Activated CD4-positive, CD25-positive, alpha-beta regulatory T cell treated with anti-CD3 and anti-CD28 coated beads, Interleukin-2, amount 50 U/mL, for 16 hours (primary cell): ENCODE results near the gene LSM7.
"Not testable (repeated sequence)": the region's sequence is repeated elsewhere in the genome, so short reads cannot be mapped to it uniquely, and the experiment has no call there.

Source experiments
- DNase-seq: peaks from one replicate; pipeline ENCODE4 v3.0.0-alpha.2; 2020; ENCODE audit warnings: low read depth, low spot score

Gene LSM7

DNA sequence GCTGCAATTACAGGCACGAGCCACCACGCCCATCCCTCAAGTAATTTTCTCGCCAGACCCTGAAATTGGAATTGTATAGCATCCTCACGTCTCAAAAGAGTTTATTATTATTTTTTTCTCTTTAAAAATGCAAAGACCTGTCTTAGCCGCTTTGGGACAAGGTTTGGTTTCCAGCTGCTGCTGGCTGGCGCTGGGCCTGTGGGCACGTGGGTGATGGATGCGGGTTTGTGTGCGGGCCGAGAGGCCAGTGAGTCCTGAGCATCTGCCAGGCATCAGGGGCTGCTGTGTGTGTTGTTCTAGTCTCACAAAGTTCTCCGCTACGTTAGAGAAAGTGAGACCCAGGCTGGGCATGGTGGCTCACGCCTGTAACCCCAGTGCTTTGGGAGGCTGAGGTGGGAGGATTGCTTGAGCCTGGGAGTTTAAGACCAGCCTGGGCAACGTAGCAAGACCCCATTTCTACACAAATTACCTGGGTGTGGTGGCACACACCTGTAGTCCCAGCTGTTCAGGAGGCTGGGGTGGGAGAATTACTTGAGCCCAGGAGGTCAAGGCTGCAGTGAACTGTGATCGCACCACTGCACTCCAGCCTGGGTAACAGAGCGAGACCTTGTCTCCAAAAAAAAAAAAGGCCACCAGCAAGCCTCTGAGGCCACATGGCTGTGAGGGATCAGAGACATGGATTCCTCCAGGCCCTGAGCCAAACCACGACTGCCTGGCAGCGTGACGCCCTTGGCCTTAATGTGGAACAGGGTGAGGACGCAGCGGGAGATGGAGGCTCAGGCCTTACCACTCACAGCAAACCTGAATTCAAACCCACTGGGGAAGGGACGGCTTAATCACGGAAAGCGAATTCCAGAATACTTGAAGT lies 27.0 kb upstream of the LSM7 start:
- no peak for DNase-seq

DNA sequence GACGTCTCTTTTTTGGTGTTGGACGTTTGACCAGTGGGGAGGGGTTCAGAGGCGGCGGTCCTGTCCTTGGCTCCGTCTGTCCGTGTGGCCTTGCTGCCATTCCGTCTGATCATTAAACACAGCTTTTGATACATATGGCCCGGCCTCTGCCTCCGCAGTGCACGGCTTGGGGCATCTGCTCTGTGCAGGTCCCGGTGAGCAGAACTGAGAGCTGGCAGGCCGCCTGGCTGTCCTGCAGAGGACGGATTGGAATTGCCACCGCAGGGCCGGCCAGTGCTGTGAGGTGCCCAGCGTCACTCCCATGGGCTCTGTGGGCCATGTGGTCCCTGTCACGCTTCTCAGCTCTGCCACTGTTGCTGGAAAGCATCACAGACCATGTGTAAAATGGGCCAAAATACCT lies 26.3 kb upstream of the LSM7 start:
- no peak for DNase-seq

- DNase-seq: no peak
Observed at GRCh38 chr19:2353887-2354592, 25.7 kb upstream of the LSM7 start.

DNA sequence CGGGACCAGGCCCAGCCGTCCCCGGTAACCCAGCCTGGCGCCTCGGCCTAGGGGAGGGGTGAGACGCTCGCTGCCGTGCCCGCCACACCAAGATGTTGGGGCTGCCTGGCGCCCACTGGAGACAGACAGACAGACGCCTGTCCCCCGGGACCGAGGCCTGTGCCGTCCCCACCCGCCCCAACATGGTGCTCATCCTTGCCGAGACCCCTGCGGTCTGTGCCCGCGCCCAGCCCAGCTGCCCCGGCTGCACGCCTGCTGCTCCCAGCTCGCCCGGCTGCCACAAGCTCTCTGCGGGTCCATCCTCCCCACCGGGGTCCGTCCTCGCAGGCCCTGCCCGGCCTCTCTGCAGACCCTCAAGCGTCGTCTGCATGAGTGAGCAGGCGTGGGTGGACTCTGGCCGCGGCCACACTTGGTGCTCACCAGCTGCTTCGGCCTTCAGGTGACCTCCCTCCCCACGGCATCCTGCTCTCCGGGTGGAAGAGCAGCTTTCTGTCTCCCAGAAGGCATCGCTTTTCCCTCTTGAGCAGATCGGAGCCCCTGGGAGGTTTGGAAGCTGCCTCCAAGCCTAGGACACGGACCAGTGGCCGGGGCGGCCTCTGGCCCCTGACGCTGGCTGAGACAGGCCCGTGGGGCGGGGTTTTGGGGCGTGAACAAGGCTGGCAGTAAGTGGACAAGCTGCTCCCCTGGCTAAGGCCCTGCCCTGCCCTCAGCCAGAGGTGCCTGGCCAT lies 24.9 kb upstream of the LSM7 start:
- no peak for DNase-seq

DNA sequence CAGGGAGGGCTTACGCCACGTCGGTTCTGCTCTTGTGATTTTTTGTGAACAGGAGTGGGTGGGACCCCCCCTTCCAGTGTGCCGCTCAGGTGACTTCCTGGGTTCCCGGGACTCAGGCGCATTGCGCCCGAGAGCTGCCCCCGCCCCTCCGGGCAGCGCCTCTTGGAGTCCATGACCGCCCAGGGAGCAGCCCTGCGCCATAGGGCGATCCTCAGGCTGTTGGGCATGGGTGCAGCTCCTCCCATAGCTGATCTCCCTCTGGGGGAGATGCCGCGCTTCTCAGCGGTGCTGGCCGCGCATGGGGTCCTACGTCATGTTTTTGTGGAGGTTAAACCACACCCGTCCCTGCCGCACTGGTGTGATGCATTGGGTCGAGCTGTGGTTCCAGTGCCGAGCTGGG lies 23.7 kb upstream of the LSM7 start:
- no peak for DNase-seq

- no peak for DNase-seq
Observed at GRCh38 chr19:2351591-2351990, 23.2 kb upstream of the LSM7 start.

DNA sequence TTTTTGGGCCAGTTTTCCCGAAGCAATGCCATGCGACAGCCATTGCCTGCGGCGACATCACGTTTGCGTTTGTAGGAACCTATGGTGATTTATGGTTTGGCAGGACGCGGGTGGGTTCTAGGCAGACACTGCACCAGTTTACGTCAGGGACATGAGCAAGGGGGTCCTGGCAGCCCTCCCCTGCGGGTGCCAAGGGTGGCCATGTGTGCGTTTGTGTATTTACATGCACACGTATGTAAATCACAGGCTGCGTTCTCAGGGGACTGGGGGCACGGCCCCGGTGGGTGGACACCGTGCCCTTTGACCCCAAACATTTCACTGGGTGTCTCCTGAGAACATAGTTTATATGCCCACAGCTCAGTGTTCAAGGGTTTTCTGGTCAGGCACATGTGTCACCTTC lies 22.3 kb upstream of the LSM7 start:
- DNase-seq: no peak

- DNase-seq: not testable (repeated sequence)
Observed at GRCh38 chr19:2349818-2350217, 21.4 kb upstream of the LSM7 start.

GRCh38 chr19:2345794-2346663 lies 17.6 kb upstream of the LSM7 start:
- no peak for DNase-seq

DNA sequence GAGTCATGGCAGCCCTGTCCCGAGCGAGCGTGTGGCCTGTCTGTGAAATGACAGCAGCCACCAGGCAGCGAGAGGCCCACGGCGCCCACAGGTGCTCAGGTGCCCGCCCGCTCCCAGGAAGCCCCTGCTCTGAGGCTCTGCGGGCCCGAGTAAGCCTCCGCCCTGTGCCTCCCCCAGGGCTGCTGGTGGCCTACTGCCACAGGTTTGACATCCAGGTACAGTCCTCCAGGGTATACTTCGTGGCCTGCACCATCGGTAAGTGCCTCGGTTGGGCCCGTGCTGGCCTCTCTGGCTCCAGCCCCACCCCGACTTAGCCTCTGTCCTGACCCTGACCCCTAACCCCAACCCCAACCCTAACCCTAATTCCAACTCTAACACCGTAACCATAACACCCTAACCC lies 16.7 kb upstream of the LSM7 start:
- DNase-seq: no peak

- DNase-seq: no peak
Observed at GRCh38 chr19:2344381-2344870, 16.0 kb upstream of the LSM7 start.

GRCh38 chr19:2343289-2343982 lies 15.1 kb upstream of the LSM7 start:
- DNase-seq: no peak

DNA sequence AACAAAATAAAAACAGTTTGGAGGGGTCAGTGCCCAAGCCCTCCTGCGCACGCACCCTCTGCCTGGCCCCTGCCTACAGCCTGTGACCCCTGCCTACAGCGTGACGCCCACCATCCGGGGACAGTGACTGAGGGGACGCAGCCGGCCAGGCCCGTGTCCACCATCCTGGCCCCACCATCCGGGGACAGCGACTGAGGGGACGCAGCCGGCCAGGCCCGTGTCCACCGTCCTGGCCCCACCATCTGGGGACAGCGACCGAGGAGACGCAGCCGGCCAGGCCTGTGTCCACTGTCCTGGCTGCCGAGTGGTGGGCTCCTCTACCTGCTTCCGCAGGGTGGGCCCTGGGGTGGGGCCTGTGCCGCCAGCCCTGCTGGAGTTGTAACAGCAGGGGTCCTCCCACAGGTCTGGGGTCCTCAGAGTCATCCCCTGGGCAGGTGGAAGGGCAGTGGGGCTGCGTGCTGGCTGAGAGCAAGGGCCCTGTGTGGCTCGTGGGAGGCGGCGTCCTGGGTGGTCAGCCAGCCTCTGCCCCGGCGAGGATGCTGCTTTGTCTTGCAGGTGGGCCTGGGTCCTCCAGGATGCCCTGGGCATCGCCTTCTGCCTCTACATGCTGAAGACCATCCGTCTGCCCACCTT lies 14.4 kb upstream of the LSM7 start:
- DNase-seq: no peak

DNA sequence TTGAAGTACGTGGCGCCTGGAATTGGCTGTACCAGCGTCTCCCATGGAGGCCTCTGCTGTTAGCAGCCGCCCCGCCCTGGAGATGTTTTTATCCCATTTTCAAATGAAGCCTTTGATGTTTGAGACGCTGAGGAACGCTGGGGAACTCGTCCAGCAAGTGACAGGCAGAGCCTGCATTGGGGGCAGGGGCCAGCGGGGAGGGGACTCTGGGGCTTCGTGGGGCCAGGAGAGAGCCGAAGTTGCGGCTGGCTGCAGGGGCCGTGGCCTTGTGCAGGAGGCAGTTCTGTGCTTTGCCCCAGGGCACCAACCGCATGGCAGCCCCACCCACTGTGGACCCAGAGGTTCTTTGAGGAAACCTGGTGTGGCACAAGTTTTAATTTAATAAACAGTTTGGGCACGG lies 13.6 kb upstream of the LSM7 start:
- DNase-seq: no peak

- no peak for DNase-seq
Observed at GRCh38 chr19:2341244-2341751, 12.9 kb upstream of the LSM7 start.

DNA sequence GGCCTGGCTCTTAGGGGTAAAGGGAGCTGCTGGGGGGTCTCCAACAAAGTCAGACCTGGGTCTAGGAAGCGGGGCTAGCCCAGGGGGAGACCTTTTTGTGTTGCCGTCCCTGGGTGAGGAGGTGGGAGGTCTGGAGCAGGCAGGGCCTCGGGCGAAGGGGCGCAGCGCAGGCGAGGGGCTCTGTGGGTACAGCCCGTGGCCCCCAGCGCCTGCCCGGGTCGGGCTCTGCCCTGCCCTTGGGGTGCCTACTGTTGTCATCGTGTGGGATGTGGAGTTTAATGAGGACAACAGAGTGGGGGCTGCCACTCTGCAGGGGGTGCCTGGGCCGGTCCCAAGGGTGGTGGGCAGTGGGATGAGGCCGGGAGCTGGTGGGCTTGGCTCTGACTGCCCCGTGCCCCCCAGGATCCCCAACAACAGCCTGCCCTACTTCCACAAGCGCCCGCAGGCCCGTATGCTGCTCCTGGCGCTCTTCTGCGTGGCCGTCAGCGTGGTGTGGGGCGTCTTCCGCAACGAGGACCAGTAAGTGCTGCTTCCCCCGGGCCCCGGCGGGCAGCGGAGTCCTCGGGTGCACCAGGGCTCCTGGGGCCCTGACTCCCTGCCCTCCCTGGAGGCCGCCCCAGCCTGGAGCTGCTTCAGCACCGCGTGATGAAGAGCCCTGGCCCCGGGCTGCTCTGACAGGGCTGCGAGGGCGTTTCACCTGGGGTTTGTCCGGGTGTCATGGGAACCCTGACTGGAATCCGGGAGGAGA lies 12.3 kb upstream of the LSM7 start:
- no peak for DNase-seq

DNA sequence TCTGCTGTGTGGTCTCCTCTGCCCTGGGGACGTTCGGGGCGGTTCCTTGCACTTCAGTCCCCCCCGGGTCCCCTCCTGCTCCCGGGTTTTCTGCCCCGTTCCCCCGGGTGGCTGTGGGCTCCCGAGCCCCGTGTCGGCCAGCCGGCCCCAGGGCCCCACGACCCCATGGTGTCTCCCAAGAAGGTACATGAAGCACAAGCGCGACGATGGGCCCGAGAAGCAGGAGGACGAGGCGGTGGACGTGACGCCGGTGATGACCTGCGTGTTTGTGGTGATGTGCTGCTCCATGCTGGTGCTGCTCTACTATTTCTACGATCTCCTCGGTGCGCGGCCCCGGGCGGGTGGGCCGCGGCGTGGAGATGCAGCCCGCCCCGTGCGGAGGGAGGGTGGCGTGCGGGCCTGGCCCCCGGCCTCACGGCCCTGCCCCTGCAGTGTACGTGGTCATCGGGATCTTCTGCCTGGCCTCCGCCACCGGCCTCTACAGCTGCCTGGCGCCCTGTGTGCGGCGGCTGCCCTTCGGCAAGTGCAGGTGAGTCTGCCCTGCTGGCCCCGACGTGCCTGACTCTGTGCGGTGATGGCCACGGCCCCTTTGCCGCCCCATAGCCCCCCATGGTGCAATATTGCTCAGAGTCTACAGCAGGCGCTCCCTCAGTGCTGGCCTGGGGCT lies 11.4 kb upstream of the LSM7 start:
- DNase-seq: no peak

GRCh38 chr19:2338751-2339643 lies 10.6 kb upstream of the LSM7 start:
- DNase-seq: no peak
